K562 (cell line): ENCODE measurements around the gene ATP6V0C. TPM values are rescaled to one million over a fixed set of nuclear protein-coding genes. Genes with fewer than 3 reads are reported as not detected.
A peak's percentile ranks its signal among the peaks of the same experiment; 100 is the strongest.

Experiments used
- ARID2 ChIP-seq: fragments of 450-650 bp; IDR thresholded peaks from 2 replicates; pipeline ENCODE4 v1.6.1; 2017; ENCODE audit warnings: antibody characterized with exemption, mild to moderate bottlenecking
- FIP1L1 ChIP-seq: fragments of 200-400 bp; formaldehyde crosslinking; IDR thresholded peaks from 2 replicates; pipeline ENCODE4 v1.6.1; 2018; ENCODE audit warnings: mild to moderate bottlenecking, low read depth, low read length; ENCODE audit not compliant: poor library complexity, severe bottlenecking
- GMEB1 ChIP-seq: fragments of 250-450 bp; sonication (Bioruptor Pico); IDR thresholded peaks from 2 replicates; pipeline ENCODE4 v1.4.0; 2020; ENCODE audit warnings: mild to moderate bottlenecking
- HDAC1 ChIP-seq, 2 experiments: fragments of 450-650 bp; IDR thresholded peaks; 2 replicates each; pipeline ENCODE4 v1.6.1; 2016 to 2017; ENCODE audit warnings: inconsistent platforms in 1 of 2, mild to moderate bottlenecking in 1 of 2, moderate library complexity in 1 of 2
- ID3 ChIP-seq, 2 experiments: fragments of 250-450 bp in 1 of 2; fragments of 450-650 bp in 1 of 2; sonication (Bioruptor Pico) in 1 of 2; IDR thresholded peaks; 2 replicates each; pipeline versions ENCODE4 v1.6.1 to v1.8.0; 2016 to 2021; ENCODE audit warnings: mild to moderate bottlenecking in 2 of 2, moderate library complexity in 2 of 2, missing compliant biosample characterization in 1 of 2, missing genetic modification characterization in 1 of 2
- JUND ChIP-seq, 2 experiments: IDR thresholded peaks; 2 replicates in 1 of 2; 3 replicates in 1 of 2; pipeline ENCODE4 v1.6.1; 2011; ENCODE audit warnings: borderline replicate concordance in 2 of 2, low read depth in 2 of 2, low read length in 2 of 2, improper control_type of control experiment in 1 of 2, missing biosample characterization in 1 of 2, missing genetic modification characterization in 1 of 2, missing genetic modification reagents in 1 of 2
- MIER1 ChIP-seq: fragments of 450-650 bp; IDR thresholded peaks from 2 replicates; pipeline ENCODE4 v1.6.1; 2016; ENCODE audit warnings: antibody characterized with exemption, mild to moderate bottlenecking, low read depth
- MLLT1 ChIP-seq, 2 experiments: fragments of 450-650 bp; IDR thresholded peaks; 2 replicates each; pipeline ENCODE4 v1.6.1; 2016
- MYNN ChIP-seq, 2 experiments: sonication (generic); formaldehyde crosslinking in 1 of 2; IDR thresholded peaks; 2 replicates each; pipeline versions ENCODE4 v1.5.0 to v1.6.1; 2016 to 2020; ENCODE audit warnings: antibody characterized with exemption in 1 of 2, missing genetic modification reagents in 1 of 2
- RFX7 ChIP-seq: fragments of 250-450 bp; sonication (Bioruptor Pico); IDR thresholded peaks from 2 replicates; pipeline ENCODE4 v1.5.1; 2021; ENCODE audit warnings: mild to moderate bottlenecking
- SREBF1 ChIP-seq: fragments of 150-350 bp; IDR thresholded peaks from 2 replicates; pipeline ENCODE4 v1.6.1; 2014; ENCODE audit warnings: antibody characterized with exemption, low read depth, low read length, borderline replicate concordance
- THAP12 ChIP-seq: fragments of 250-450 bp; sonication (Bioruptor Pico); IDR thresholded peaks from 2 replicates; pipeline ENCODE4 v1.9.0; 2021; ENCODE audit warnings: mild to moderate bottlenecking, inconsistent platforms
- USF2 ChIP-seq: sonication (generic); formaldehyde crosslinking; IDR thresholded peaks from 2 replicates; pipeline ENCODE4 v1.5.0; 2020; ENCODE audit warnings: missing genetic modification reagents
- ZBED1 ChIP-seq: IDR thresholded peaks from 2 replicates; pipeline ENCODE4 v1.6.1; 2014
- ZFP91 ChIP-seq: sonication (generic); formaldehyde crosslinking; IDR thresholded peaks from 2 replicates; pipeline ENCODE4 v1.8.0; 2022; ENCODE audit warnings: mild to moderate bottlenecking, missing genetic modification reagents
- ZNF217 ChIP-seq: sonication (generic); formaldehyde crosslinking; IDR thresholded peaks from 2 replicates; pipeline ENCODE4 v1.8.0; 2022; ENCODE audit warnings: mild to moderate bottlenecking, missing genetic modification reagents
- ZNF717 ChIP-seq: fragments of 250-450 bp; sonication (Bioruptor Pico); IDR thresholded peaks from 2 replicates; pipeline ENCODE4 v1.5.0; 2021
- polyA plus RNA-seq, 8 experiments: library from polyadenylated mRNA; depleted of rRNA in 4 of 8; stranded (reverse) in 5 of 8; unstranded in 3 of 8; fragments of >200 nt; fragmentation: Nextera tagmentation in 2 of 8; fragmentation: Illumina TruSeq in 1 of 8; extraction: Ambion mirVana in 2 of 8; extraction: Trizol in 1 of 8; gene quantifications; 2 replicates each; pipeline versions ENCODE4 v1.2.1 to v1.2.3, GENCODE V29; 2011 to 2014; ENCODE audit warnings: inconsistent platforms in 1 of 8, missing spikeins in 1 of 8
- total RNA-seq, 7 experiments: library from RNA; depleted of rRNA in 6 of 7; stranded (reverse); fragments of >200 nt in 6 of 7; fragmentation: Illumina TruSeq in 2 of 7; extraction: Trizol in 2 of 7; gene quantifications; 2 replicates each; pipeline versions ENCODE4 v1.2.1 to v1.2.3, GENCODE V29; 2011 to 2021; ENCODE audit warnings: low replicate concordance in 1 of 7

The ATP6V0C gene
- total and polyA plus RNA-seq, 9 of the 15 experiments (the other 6 are each of a cell fraction or from before 2014, with no cell fraction given), result 2.9 to 228 (median 22.7) TPM

- TF ChIP-seq SREBF1, result no peak
- no peak for TF ChIP-seq ZNF217 (CRISPR knock-in tag)
- 0 out of 2 replicates have a peak, but pooled peaks have one; percentile 36 for TF ChIP-seq MYNN (IDR thresholded peaks at IDR 0.05)
- TF ChIP-seq MYNN (CRISPR knock-in tag; IDR thresholded peaks at IDR 0.05), result no peak
- peak; percentile 71 for TF ChIP-seq ARID2
- no peak for TF ChIP-seq JUND (IDR thresholded peaks at IDR 0.05; ENCODE audit: borderline replicate concordance, low read depth, low read length)
- no peak for TF ChIP-seq JUND (tag; IDR thresholded peaks at IDR 0.05; ENCODE audit: borderline replicate concordance, low read depth, low read length)
- TF ChIP-seq GMEB1, result no peak
- no peak for TF ChIP-seq ZFP91 (CRISPR knock-in tag)
- TF ChIP-seq FIP1L1, result peak; percentile 15
- TF ChIP-seq THAP12 (CRISPR knock-in tag), result no peak
- 0 out of 4 replicates have a peak, but pooled peaks of 1 of the 2 experiments have one; percentile 1 for TF ChIP-seq MLLT1 (IDR thresholded peaks at IDR 0.05)
- TF ChIP-seq HDAC1 (IDR thresholded peaks at IDR 0.05), result no peak; a peak in 1 of 4 replicates
- no peak for TF ChIP-seq ZBED1
- TF ChIP-seq ZNF717 (CRISPR knock-in tag), result no peak
- no peak for TF ChIP-seq ID3 (CRISPR knock-in tag; IDR thresholded peaks at IDR 0.05)
- 0 out of 2 replicates have a peak, but pooled peaks have one; percentile 31 for TF ChIP-seq ID3 (tag; IDR thresholded peaks at IDR 0.05)
- TF ChIP-seq RFX7 (CRISPR knock-in tag), result no peak
- TF ChIP-seq MIER1, result no peak
- TF ChIP-seq USF2, result peak; percentile 60
These were observed 12.6 kb upstream of the ATP6V0C start (continued) for GRCh38 chr16:2500918-2501750.
